ENCODE results near the gene GUCA2B.

The GUCA2B gene

GRCh38 chr1:42143896-42144710 lies 9.1 kb upstream of the GUCA2B start:
- no peak for DNase-seq (ENCODE audit: low spot score)

GRCh38 chr1:42144711-42145388 lies 8.4 kb upstream of the GUCA2B start:
- DNase-seq (ENCODE audit: low spot score) = no peak

GRCh38 chr1:42145389-42145716 lies 7.9 kb upstream of the GUCA2B start:
- DNase-seq (ENCODE audit: low spot score) = no peak

GRCh38 chr1:42145764-42146625 lies 7.2 kb upstream of the GUCA2B start:
- DNase-seq (ENCODE audit: low spot score) = no peak

DNA sequence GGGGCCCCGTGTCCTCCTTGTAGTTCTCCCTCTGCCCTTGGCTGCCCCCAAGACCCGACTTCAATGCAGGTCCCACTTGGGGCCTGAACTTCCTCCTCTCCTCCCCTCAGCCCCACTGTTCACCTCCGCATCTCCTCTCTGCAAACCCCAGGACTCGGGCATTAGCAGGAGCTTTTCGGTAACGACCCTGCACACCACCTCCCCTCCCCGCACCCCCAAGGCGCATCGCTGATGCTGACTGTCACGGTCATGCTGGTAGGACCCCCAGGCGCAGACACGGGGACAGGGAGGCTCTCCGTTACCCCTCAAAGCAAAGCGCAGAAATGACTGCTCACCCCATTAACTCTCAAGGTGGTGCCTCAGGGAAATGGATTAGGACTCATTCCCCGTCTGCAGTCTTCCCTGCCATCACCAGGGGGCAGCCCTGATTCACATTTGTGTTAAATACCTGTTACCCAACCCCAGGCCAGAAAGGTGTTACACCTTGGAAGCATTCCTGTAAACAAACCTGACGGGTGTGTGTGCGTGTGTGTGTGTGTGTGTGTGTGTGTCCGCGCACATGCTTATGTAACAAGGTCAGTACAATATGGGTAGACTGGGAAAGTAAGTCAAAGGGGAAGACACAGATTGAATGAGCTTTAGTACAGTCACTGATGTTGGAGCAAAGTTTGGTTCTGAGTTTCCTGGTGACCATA lies 6.4 kb upstream of the GUCA2B start:
- DNase-seq (ENCODE audit: low spot score) = peak; percentile 48

DNA sequence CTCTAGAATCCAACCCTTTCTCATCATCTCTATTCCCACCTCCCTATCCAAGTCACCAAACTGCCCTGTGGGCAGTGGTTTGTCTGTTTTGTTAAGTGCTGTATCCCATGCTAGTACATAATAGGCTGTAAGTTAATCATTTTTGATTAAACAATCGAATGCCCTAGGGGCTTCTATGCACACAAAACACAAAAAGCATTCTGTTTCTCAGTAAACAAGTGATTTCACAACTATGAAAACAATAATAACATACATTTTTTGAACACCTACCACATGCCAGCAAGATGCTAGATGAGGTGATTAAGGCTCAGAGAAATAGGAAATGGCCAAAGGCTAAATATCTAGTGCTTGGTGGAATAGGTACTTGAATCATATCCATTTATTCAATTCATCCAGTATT lies 5.0 kb upstream of the GUCA2B start:
- no peak for DNase-seq (ENCODE audit: low spot score)

GRCh38 chr1:42150651-42151050 lies 2.6 kb upstream of the GUCA2B start:
- DNase-seq (ENCODE audit: low spot score) = no peak

DNA sequence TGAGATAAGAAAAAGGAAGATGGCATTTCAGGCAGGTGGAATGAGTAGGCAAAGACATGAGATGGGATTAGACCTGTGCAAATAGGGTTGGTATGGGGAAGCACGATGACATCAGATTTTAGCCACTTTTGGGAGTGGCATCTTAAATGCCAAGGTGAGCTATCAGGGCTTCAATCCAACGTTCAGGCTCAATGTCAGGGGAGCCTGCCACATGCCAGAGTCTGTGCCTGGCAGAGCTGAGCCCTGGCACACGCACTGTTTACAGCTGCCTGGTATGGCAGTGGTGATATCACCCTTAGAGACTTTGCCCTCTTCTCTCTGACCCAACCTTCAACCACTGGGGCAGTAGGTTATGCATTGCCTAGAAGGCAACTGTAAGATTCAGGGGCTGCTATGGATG lies 1.1 kb upstream of the GUCA2B start:
- no peak for DNase-seq (ENCODE audit: low spot score)

DNA sequence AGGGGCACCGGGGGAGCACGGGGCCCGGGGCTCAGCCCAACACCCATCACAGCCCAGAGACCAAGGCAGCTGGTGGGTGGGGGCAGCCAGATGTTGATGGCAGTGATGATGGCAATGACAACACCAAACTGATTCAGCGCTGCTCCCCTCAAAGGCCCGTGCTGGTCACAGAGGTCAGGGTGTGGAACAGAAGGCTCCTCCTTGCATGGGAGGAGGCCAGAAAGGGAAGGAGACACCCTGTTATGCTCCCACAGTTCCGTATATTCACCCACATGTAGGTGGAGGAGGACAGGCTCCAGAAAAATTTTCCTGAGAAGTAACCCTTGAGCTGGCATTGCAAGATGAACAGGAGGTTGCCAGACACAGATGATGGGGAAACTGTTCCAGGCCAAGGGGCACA lies 414 bp downstream of the GUCA2B start:
- no peak for DNase-seq (ENCODE audit: low spot score)

DNA sequence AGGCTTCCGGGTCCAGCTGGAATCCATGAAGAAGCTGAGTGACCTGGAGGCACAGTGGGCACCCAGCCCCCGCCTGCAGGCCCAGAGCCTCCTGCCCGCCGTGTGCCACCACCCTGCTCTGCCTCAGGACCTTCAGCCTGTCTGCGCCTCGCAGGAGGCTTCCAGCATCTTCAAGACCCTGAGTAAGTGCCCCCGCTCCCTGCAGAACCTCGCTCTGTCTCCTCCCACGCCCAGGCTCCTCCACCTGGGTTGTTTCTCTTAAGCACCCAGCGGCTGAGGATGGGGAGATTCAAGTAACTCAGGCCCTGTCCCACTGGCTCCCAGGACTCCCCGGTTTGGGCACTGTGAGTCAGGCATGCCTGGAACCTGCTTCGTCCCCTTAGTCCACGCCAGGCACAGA lies 1.5 kb downstream of the GUCA2B start:
- no peak for DNase-seq (ENCODE audit: low spot score)

DNA sequence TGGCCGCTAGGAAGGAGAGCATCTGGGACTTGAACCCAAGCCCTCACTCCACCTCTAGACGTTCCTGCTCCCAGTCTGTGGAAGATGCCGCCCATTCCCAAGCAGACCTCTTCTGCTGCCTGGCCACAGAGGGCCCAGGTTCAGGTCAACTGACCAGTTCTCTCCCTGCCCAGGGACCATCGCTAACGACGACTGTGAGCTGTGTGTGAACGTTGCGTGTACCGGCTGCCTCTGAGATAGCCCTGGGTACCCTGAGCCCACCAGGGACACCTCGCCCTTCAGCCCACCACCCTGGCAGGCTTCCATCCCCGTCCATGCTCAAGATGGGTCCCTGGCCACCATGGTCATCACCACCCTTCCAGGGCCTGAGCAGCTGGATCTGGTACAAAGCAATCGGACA lies 2.2 kb downstream of the GUCA2B start:
- no peak for DNase-seq (ENCODE audit: low spot score)

DNA sequence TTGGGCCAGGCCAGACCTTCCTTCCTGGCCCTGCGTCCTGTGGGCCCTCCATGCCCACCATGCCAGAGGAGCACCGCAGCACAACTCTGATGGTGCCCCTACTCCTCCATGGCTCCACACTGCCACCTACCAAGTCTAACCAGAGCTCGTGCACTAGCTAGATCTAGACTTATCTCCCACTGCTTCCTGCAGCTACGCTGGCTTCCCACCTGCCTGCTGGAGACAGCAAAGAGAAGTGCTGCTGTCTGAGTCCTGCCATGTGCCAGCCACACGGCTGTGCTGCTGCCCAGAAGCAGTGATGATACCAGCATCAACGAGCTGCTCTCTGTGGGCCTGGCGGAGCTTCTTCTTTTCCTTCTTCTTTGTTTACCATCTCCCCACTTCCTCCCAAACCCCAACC lies 4.5 kb downstream of the GUCA2B start:
- DNase-seq (ENCODE audit: low spot score) = no peak

- DNase-seq (ENCODE audit: low spot score) = no peak
These were observed 5.0 kb downstream of the GUCA2B start for GRCh38 chr1:42158189-42158588.

- DNase-seq (ENCODE audit: low spot score) = no peak
These were observed 9.0 kb downstream of the GUCA2B start for GRCh38 chr1:42162181-42162580.

- DNase-seq (ENCODE audit: low spot score) = no peak
These were observed 9.9 kb downstream of the GUCA2B start for GRCh38 chr1:42163114-42163513.

DNA sequence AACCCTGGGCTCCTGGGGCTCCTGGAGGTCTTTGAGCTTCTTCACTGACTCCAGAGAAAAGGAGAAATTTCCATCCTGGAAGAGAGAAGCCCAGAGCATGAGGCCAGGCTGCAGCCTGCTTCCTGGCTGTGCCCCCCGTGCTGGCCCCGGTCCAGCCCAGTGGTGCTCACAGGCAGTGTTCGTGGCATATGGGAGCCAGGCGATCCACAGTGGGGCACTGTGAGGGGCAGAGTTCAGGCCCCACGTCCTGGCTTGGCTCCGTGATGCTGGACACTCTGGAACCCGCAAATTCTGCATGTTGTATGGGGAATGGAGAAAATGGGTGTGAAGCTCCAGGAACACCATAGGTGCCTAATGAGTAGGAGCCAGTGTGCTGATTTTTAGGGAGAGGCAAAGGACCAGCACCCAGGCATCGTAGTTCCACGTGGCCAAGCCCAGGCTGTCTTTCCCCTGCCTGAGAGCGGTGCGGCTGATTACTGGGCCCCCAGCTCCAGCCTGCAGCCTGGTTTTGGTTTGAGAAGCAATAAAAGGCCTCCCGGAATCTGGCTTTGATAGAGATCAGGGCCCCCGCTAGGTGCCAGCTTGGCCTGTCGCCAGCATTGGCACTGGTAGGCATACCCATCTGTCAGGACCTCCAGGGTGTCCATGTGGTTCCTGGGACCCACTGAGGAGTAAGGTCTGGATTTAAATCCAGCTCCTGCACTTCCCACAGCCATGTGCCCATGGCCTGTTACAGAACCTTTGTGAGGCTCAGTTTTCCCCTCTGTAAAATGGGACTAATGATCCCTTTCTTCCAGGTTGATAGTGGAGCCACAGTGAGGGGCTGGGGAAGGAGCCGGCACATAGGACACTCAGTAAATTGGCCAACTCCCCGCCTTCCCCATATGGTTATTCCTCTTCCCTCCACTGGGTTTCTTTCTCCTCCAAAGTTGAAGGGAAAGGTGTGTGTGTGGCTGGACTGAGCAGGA lies 10.6 kb downstream of the GUCA2B start:
- no peak for DNase-seq (ENCODE audit: low spot score)

- no peak for DNase-seq (ENCODE audit: low spot score)
These were observed 11.6 kb downstream of the GUCA2B start, which contains the start of gene GUCA2A for GRCh38 chr1:42164551-42165420. GUCA2A (minus strand) TSS chr1:42164745; CDS start chr1:42164712, 33 bp downstream.

DNA sequence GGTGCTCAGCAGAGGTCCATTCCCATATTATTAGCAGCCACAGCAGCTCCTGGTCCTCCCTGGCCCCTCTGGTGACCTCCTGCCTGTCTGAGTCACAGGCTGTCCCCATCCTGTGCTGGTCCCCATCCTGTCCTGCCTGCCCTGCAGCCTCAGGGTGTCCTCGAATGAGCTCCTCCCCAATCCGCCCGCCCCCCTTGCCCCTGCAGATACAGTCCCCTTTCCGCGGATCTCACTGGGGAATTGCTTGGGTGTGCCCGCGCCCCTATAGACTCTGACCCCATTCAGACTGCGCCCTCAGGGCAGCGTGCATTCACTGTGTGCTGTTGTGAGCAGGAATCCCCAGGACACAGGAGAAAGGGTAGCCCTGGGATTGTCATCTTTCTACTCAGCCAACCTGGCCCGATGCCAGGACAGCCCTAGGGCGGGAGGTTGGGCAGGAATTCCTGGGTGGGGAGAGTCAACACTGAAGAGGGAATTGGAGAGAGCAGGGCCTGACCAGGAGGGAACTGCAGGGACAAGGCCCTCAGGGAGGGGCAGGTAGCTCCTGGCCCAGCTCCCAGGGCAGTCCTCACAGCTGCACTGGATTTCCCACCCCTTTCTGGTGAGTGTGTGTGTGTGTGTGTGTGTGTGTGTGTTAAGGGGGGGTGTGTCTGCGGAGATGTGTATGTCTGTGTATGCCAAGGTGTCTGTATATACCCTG lies 12.5 kb downstream of the GUCA2B start:
- peak; percentile 40 for DNase-seq (ENCODE audit: low spot score)

Data from COLO829 (cell line).